ENCODE measurements around the gene SERPINA1. TPM values are rescaled to one million over a fixed set of nuclear protein-coding genes. Genes with fewer than 3 reads are reported as not detected.

The SERPINA1 gene
- total RNA-seq, 1 experiment from 2014 or later = 235 TPM

DNA sequence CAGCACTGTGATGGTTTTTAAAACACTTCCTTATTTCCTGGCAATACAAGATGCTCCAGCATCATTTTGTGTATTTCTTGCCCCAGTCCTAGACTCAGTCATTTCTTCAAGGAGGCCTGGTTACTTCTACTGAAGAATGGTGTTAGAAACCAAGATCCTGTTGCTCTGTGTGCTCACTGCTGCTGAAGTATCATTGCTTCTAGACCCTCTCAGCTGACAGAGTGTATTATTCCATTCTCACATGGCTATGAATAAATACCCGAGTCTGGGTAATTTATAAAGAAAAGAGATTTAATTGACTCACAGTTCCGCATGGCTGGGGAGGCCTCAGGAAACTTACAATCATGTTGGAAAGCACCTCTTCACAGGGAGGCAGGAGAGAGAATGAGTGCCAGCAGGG is 50.4 kb downstream of the SERPINA1 start:
- Mint-ChIP-seq H3K27me3 (ENCODE audit: unreplicated experiment) (no peaks in the 10 kb centered on the region), H3K27ac (ENCODE audit: unreplicated experiment) (no peak overlapping the region), H3K9me3 (ENCODE audit: low read depth, unreplicated experiment) (peaks cover 7% of the 10 kb centered on the region), H3K4me1 (ENCODE audit: low read depth, unreplicated experiment) (peaks cover 29% of the 10 kb centered on the region), H3K36me3 (ENCODE audit: insufficient read depth, unreplicated experiment) (peaks cover 17% of the 10 kb centered on the region), H3K4me3 (ENCODE audit: low read depth, unreplicated experiment) (no peak overlapping the region)
- intact Hi-C loops (cut with micrococcal nuclease; ENCODE audit: unreplicated experiment) = no loop called here
- BruUV-seq (replicated peaks) = no TSS peak
- no peak for DNase-seq
- TF ChIP-seq, protein P1, sequence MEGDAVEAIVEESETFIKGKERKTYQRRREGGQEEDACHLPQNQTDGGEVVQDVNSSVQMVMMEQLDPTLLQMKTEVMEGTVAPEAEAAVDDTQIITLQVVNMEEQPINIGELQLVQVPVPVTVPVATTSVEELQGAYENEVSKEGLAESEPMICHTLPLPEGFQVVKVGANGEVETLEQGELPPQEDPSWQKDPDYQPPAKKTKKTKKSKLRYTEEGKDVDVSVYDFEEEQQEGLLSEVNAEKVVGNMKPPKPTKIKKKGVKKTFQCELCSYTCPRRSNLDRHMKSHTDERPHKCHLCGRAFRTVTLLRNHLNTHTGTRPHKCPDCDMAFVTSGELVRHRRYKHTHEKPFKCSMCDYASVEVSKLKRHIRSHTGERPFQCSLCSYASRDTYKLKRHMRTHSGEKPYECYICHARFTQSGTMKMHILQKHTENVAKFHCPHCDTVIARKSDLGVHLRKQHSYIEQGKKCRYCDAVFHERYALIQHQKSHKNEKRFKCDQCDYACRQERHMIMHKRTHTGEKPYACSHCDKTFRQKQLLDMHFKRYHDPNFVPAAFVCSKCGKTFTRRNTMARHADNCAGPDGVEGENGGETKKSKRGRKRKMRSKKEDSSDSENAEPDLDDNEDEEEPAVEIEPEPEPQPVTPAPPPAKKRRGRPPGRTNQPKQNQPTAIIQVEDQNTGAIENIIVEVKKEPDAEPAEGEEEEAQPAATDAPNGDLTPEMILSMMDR (IDR thresholded peaks at IDR 0.05; ENCODE audit: unreplicated experiment) = no peak
- CTCF ChIA-PET = no interaction called here

DNA sequence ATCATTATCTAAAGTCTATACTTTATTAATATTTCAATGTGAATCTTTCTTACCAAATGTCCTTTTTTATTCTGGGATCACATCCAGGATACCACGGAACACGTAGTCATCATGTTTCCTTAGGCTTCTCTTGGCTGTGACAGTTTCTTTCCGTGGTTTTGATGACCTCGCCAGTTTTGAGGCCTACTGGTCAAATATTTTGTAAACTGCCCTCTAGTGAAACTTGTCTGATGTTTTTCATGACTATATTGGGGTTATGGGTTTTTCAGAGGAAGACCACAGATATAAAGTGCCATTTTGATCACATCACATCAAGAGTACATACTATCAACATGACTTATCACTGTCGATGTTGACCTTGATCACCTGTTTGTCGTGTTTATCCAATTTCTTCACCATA is 51.1 kb downstream of the SERPINA1 start:
- TF ChIP-seq, protein P1 (IDR thresholded peaks at IDR 0.05; ENCODE audit: unreplicated experiment) = no peak
- Mint-ChIP-seq H3K27me3 (ENCODE audit: unreplicated experiment) (no peaks in the 10 kb centered on the region), H3K4me1 (ENCODE audit: low read depth, unreplicated experiment) (peaks cover 23% of the 10 kb centered on the region), H3K36me3 (ENCODE audit: insufficient read depth, unreplicated experiment) (peaks cover 13% of the 10 kb centered on the region), H3K4me3 (ENCODE audit: low read depth, unreplicated experiment) (no peak overlapping the region), H3K27ac (ENCODE audit: unreplicated experiment) (no peak overlapping the region), H3K9me3 (ENCODE audit: low read depth, unreplicated experiment) (peaks cover 7% of the 10 kb centered on the region)
- intact Hi-C loops (cut with micrococcal nuclease; ENCODE audit: unreplicated experiment) = no loop called here
- BruUV-seq (replicated peaks) = no TSS peak
- no peak for DNase-seq
- CTCF ChIA-PET = no interaction called here

DNA sequence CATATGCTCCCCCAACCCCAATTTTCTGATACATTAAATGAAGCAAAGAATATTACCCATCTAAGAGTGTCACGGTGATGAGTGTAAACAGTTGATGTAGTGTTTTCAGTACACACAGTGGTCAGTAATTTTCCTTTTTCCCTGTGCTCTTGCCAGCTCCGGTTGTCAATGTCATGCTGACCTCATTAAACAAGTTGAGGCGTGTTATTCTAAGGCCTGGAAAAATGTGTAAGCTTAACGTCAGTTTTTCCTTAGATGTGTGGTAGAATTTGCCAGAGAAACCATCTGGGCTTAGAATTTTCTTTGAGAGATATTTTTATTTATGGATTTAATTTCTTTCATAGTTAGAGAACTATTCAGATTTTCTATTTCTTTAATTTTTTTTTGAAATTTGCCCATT is 53.5 kb downstream of the SERPINA1 start:
- intact Hi-C loops (cut with micrococcal nuclease; ENCODE audit: unreplicated experiment) = no loop called here
- Mint-ChIP-seq H3K4me1 (ENCODE audit: low read depth, unreplicated experiment) (no peaks in the 10 kb centered on the region), H3K9me3 (ENCODE audit: low read depth, unreplicated experiment) (peaks cover 3% of the 10 kb centered on the region), H3K4me3 (ENCODE audit: low read depth, unreplicated experiment) (no peak overlapping the region), H3K27me3 (ENCODE audit: unreplicated experiment) (no peaks in the 10 kb centered on the region), H3K36me3 (ENCODE audit: insufficient read depth, unreplicated experiment) (peaks cover 6% of the 10 kb centered on the region), H3K27ac (ENCODE audit: unreplicated experiment) (no peak overlapping the region)
- no peak for DNase-seq
- TF ChIP-seq, protein P1 (IDR thresholded peaks at IDR 0.05; ENCODE audit: unreplicated experiment) = no peak
- CTCF ChIA-PET = no interaction called here
- BruUV-seq (replicated peaks) = no TSS peak

DNA sequence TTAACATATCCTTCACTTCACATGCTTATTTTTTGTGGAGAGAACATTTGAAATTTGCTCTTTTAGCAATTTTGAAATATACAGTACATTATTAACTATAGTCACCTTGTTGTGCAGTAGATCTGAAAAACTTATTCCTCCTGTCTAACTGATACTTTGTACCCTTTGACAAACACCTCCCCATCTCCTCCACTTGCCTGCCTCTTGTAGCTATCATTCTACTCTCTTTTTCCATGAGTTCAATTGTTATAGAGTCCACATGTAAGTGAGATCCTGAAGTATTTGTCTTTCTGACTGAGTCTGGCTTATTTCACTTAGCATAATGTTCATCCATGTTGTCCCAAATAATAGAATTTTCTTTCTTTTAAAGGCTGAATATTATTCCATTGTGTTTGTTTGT is 55.8 kb downstream of the SERPINA1 start:
- no peaks in the 10 kb centered on the region for H3K36me3 Mint-ChIP-seq (ENCODE audit: insufficient read depth, unreplicated experiment)
- intact Hi-C loops (cut with micrococcal nuclease; ENCODE audit: unreplicated experiment) = no loop called here
- H3K9me3 Mint-ChIP-seq (ENCODE audit: low read depth, unreplicated experiment) = no peaks in the 10 kb centered on the region
- no peak overlapping the region for H3K4me3 Mint-ChIP-seq (ENCODE audit: low read depth, unreplicated experiment)
- CTCF ChIA-PET = no interaction called here
- no peak for DNase-seq
- H3K4me1 Mint-ChIP-seq (ENCODE audit: low read depth, unreplicated experiment) = no peaks in the 10 kb centered on the region
- no TSS peak for BruUV-seq (replicated peaks)
- H3K27me3 Mint-ChIP-seq (ENCODE audit: unreplicated experiment) = no peaks in the 10 kb centered on the region
- TF ChIP-seq, protein P1 (IDR thresholded peaks at IDR 0.05; ENCODE audit: unreplicated experiment) = no peak
- no peak overlapping the region for H3K27ac Mint-ChIP-seq (ENCODE audit: unreplicated experiment)
